B cell (primary cell): ENCODE results near the gene FBF1. TPM values are rescaled to one million over a fixed set of nuclear protein-coding genes. Genes with fewer than 3 reads are reported as not detected.

ENCODE experiments used
- ATAC-seq: fragments of 200-7000 bp; cut with Tn5 transposase; one replicate; pipeline ENCODE4 v1.10.0; 2021; ENCODE audit warnings: low read depth, mild to moderate bottlenecking, moderate number of reproducible peaks, moderate library complexity
- CTCF ChIA-PET: fragments of 350-600 bp; sonication (Branson Sonifier 250); formaldehyde crosslinking; loops from one replicate; lab custom pipeline; 2021; ENCODE audit warnings: antibody characterized with exemption, inconsistent platforms; lab: Charles Lee
- POLR2A ChIA-PET: fragments of 350-600 bp; sonication (Branson Sonifier 250); formaldehyde crosslinking; loops from one replicate; lab custom pipeline; 2021; ENCODE audit warnings: antibody characterized with exemption; lab: Charles Lee
- DNase-seq: peaks from one replicate; pipeline ENCODE4 v3.0.0; 2013
- H2AFZ ChIP-seq: 2 replicates; pipeline ENCODE4 v1.6.1; 2012; ENCODE audit warnings: mild to moderate bottlenecking, low read depth, low read length; ENCODE audit not compliant: insufficient read depth, poor library complexity, severe bottlenecking
- H3K27ac ChIP-seq, 2 donors: 1 replicate in 1 of 2; 2 replicates in 1 of 2; pipeline ENCODE4 v1.5.1; 2012 to 2013; ENCODE audit warnings: low read length in 2 of 2, mild to moderate bottlenecking in 2 of 2, moderate library complexity in 1 of 2
- H3K27me3 ChIP-seq, 4 experiments: fragments of 200-600 bp in 1 of 4; sonication (generic) in 1 of 4; replicated peaks in 1 of 4; 1 replicate in 2 of 4; 2 replicates in 2 of 4; pipeline versions ENCODE4 v1.6.1 to v1.7.0; 2013 to 2016; ENCODE audit warnings: low read length in 3 of 4, mild to moderate bottlenecking in 2 of 4, mixed read lengths in 1 of 4, moderate library complexity in 1 of 4; ENCODE audit not compliant: insufficient read depth in 4 of 4, control insufficient read depth in 3 of 4; ENCODE audit errors: control extremely low read depth in 1 of 4
- H3K36me3 ChIP-seq, 2 experiments: replicated peaks in 1 of 2; 1 replicate in 1 of 2; 2 replicates in 1 of 2; pipeline versions ENCODE4 v1.6.1 to v1.7.1; 2013; ENCODE audit warnings: low read length in 1 of 2; ENCODE audit not compliant: insufficient read depth in 2 of 2, control insufficient read depth in 1 of 2; ENCODE audit errors: control extremely low read depth in 1 of 2, extremely low read depth in 1 of 2
- H3K4me1 ChIP-seq, 2 donors: fragments of 200-600 bp in 1 of 2; sonication (generic) in 1 of 2; 1 replicate in 1 of 2; 2 replicates in 1 of 2; pipeline versions ENCODE4 v1.5.1 to v1.6.1; 2013 to 2017; ENCODE audit warnings: low read length in 2 of 2; ENCODE audit not compliant: control insufficient read depth in 2 of 2, insufficient read depth in 2 of 2
- H3K4me2 ChIP-seq: replicated peaks from 2 replicates; pipeline ENCODE3; 2012; ENCODE audit warnings: mild to moderate bottlenecking, low read depth, low read length; ENCODE audit not compliant: poor library complexity, severe bottlenecking
- H3K4me3 ChIP-seq, 5 experiments: fragments of 200-600 bp in 1 of 5; sonication (generic) in 1 of 5; 1 replicate in 3 of 5; 2 replicates in 2 of 5; pipeline versions ENCODE4 v1.5.1 to v1.7.0; 2011 to 2016; ENCODE audit warnings: low read length in 4 of 5, mild to moderate bottlenecking in 4 of 5, low read depth in 2 of 5, control low read depth in 1 of 5, moderate library complexity in 1 of 5; ENCODE audit not compliant: insufficient read depth in 1 of 5; ENCODE audit errors: control extremely low read depth in 1 of 5, extremely low read depth in 1 of 5
- H3K79me2 ChIP-seq: fragments of 200-600 bp; sonication (generic); one replicate; pipeline ENCODE4 v1.6.0; 2016; ENCODE audit warnings: low read length; ENCODE audit not compliant: control insufficient read depth, insufficient read depth
- H3K9ac ChIP-seq: fragments of 200-600 bp; sonication (generic); 2 replicates; pipeline ENCODE4 v1.6.1; 2017; ENCODE audit warnings: mild to moderate bottlenecking, low read length, moderate library complexity
- H3K9me3 ChIP-seq, 3 donors: one replicate each; pipeline versions ENCODE4 v1.6.1 to v1.7.1; 2013; ENCODE audit warnings: low read length in 2 of 3; ENCODE audit not compliant: control insufficient read depth in 2 of 3, insufficient read depth in 1 of 3; ENCODE audit errors: control extremely low read depth in 1 of 3
- H4K20me1 ChIP-seq: 2 replicates; pipeline ENCODE4 v1.6.0; 2012; ENCODE audit warnings: mild to moderate bottlenecking, low read length; ENCODE audit not compliant: insufficient read depth, control insufficient read depth, poor library complexity, severe bottlenecking
- H3K27ac Mint-ChIP-seq: one replicate; pipeline ENCODE4 v1.8.0; 2021; ENCODE audit warnings: mixed read lengths
- H3K27me3 Mint-ChIP-seq: one replicate; pipeline ENCODE4 v1.8.0; 2021; ENCODE audit warnings: mixed read lengths
- H3K4me1 Mint-ChIP-seq: one replicate; pipeline ENCODE4 v1.8.0; 2021; ENCODE audit warnings: mixed read lengths
- H3K4me3 Mint-ChIP-seq: one replicate; pipeline ENCODE4 v1.8.0; 2021; ENCODE audit warnings: mixed read lengths
- H3K9me3 Mint-ChIP-seq: one replicate; pipeline ENCODE4 v1.8.0; 2022; ENCODE audit warnings: mixed read lengths; ENCODE audit not compliant: insufficient read depth
- CTCF ChIP-seq: fragments of 200-600 bp; IDR thresholded peaks from one replicate; pipeline ENCODE4 v1.8.0; 2022; ENCODE audit warnings: antibody characterized with exemption, mild to moderate bottlenecking
- EZH2 ChIP-seq: IDR thresholded peaks from 2 replicates; pipeline ENCODE4 v1.6.1; 2012; ENCODE audit warnings: borderline replicate concordance, low read depth, mild to moderate bottlenecking, moderate library complexity, low read length; ENCODE audit not compliant: insufficient read depth, poor library complexity, severe bottlenecking
- WGBS: methylation state at CpG from one replicate; pipeline ENCODE4 v1.1.5; 2013; ENCODE audit warnings: missing lambda C conversion rate; ENCODE audit not compliant: insufficient coverage; 5-methylcytosine and 5-hydroxymethylcytosine counted together
- intact Hi-C: fragments of 100-400 bp; cut with micrococcal nuclease; formaldehyde crosslinking; loops from one replicate; pipeline ENCODE4 v1.10.0; 2022
- polyA plus RNA-seq: library from polyadenylated mRNA; depleted of rRNA; stranded (reverse); fragments of >200 nt; gene quantifications from 2 replicates; pipeline ENCODE4 v1.2.3, GENCODE V29; 2012
- total RNA-seq, 2 donors: library from RNA; stranded (reverse); fragments of 120-200 nt in 1 of 2; gene quantifications; 1 replicate in 1 of 2; 2 replicates in 1 of 2; pipeline versions ENCODE4 v1.2.3 to v1.2.4, GENCODE V29; 2013 to 2022

The FBF1 gene
- total and polyA plus RNA-seq, 2 donors (not counting 1 experiment from before 2014, with no cell fraction given): 21.6 to 31.5 TPM

- peak overlapping the region; percentile 82 for H3K27ac Mint-ChIP-seq
- no peaks in the 10 kb centered on the region for H3K27me3 ChIP-seq
- ChIA-PET CTCF (interaction anchor here (0.6 to 5.9 kb wide), 18 partner anchors 10 to 189 kb away, joined by 3 to 52 read pairs (median 6); partner anchors contain the start of genes GALK1, MRPL38, TRIM47 and UNC13D), POLR2A (interaction anchor here (0.8 to 2.7 kb wide), 11 partner anchors 16 to 131 kb away, joined by 3 to 42 read pairs (median 6); partner anchors contain the start of genes FBF1, GALK1, TRIM47 and UNC13D)
- H3K9me3 ChIP-seq: no peaks in the 10 kb centered on the region
- peak overlapping the region in 4 of 5 experiments; percentile 58 to 80 (median 76) for H3K4me3 ChIP-seq
- peak overlapping the region; percentile 82 for H2AFZ ChIP-seq
- H3K4me1 ChIP-seq: peaks cover 16 to 19% of the 10 kb centered on the region in 2 donors
- intact Hi-C loops: loop anchor here (1.0 to 2.0 kb wide), 4 partner anchors 10 to 51 kb away; partner anchors contain the start of genes UNC13D and WBP2
- peak overlapping the region; percentile 69 for H3K9ac ChIP-seq
- H3K27ac ChIP-seq: no peak overlapping the region
- H3K4me3 Mint-ChIP-seq: peak overlapping the region; percentile 85
- peaks cover 2 to 39% of the 10 kb centered on the region in 2 experiments for H3K36me3 ChIP-seq
- DNase-seq (peak; percentile 31), ATAC-seq (no peak)
- 43% methylated on average over 24 of the region's 28 CpGs for WGBS
- peaks cover 36% of the 10 kb centered on the region for H4K20me1 ChIP-seq
- H3K9me3 Mint-ChIP-seq: no peaks in the 10 kb centered on the region
- H3K27me3 Mint-ChIP-seq: no peaks in the 10 kb centered on the region
- peak overlapping the region; percentile 89 for H3K4me2 ChIP-seq
- TF ChIP-seq CTCF: no peak
- TF ChIP-seq EZH2: no peak
- peaks cover 26% of the 10 kb centered on the region for H3K4me1 Mint-ChIP-seq
- peaks cover 24% of the 10 kb centered on the region for H3K79me2 ChIP-seq
Measured at GRCh38 chr17:75895370-75896155, 45.3 kb downstream of the FBF1 start.
